Duodenal mucosa (tissue), 2 donors: ENCODE results near the gene ERLEC1.
"Not testable (repeated sequence)": the region's sequence is repeated elsewhere in the genome, so short reads cannot be mapped to it uniquely, and the experiment has no call there.

Experiments
- H3K27ac ChIP-seq: one replicate; pipeline ENCODE4 v1.7.0; 2013; ENCODE audit warnings: low read depth, low read length
- H3K27me3 ChIP-seq, 2 donors: one replicate each; pipeline ENCODE4 v1.7.0; 2013; ENCODE audit warnings: low read length in 2 of 2, control low read depth in 1 of 2; ENCODE audit not compliant: insufficient read depth in 2 of 2, control insufficient read depth in 1 of 2
- H3K36me3 ChIP-seq, 2 donors: one replicate each; pipeline ENCODE4 v1.7.0; 2013; ENCODE audit warnings: low read length in 2 of 2, control low read depth in 1 of 2; ENCODE audit not compliant: insufficient read depth in 2 of 2, control insufficient read depth in 1 of 2
- H3K4me1 ChIP-seq, 2 donors: one replicate each; pipeline ENCODE4 v1.7.0; 2013; ENCODE audit warnings: low read length in 2 of 2, control low read depth in 1 of 2; ENCODE audit not compliant: insufficient read depth in 2 of 2, control insufficient read depth in 1 of 2
- H3K4me3 ChIP-seq, 2 donors: one replicate each; pipeline ENCODE4 v1.7.0; 2013; ENCODE audit warnings: low read length in 2 of 2, low read depth in 1 of 2
- H3K9ac ChIP-seq, 2 donors: one replicate each; pipeline ENCODE4 v1.7.0; 2013; ENCODE audit warnings: low read length in 2 of 2, low read depth in 1 of 2
- H3K9me3 ChIP-seq, 2 donors: one replicate each; pipeline ENCODE4 v1.7.0; 2013; ENCODE audit warnings: low read length in 2 of 2, control low read depth in 1 of 2; ENCODE audit not compliant: control insufficient read depth in 1 of 2

Gene ERLEC1

DNA sequence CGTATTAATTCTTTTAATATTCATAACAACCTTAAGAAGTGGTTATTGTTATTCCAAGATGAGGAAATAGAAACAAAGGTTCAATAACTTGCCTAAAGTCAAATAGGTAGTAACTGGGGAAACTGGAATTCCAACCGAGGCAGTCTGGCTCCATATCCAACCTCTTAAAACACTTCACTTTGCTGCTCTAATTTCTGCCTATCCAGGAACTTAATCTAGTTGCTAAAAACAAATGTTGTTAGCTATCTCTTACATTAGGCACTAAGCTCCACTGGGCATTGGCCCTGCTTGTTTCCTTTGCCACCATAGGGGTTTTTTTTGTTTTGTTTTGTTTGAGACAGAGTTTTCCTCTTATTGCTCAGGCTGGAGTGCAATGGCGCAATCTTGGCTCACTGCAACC, 24.8 kb downstream of the ERLEC1 start:
- H3K9me3 ChIP-seq = no peaks in the 10 kb centered on the region
- H3K36me3 ChIP-seq = peaks cover 30 to 74% of the 10 kb centered on the region in 2 donors
- H3K27me3 ChIP-seq = no peaks in the 10 kb centered on the region
- no peaks in the 10 kb centered on the region for H3K4me1 ChIP-seq
- H3K4me3 ChIP-seq = no peak overlapping the region
- no peak overlapping the region for H3K27ac ChIP-seq
- H3K9ac ChIP-seq = no peak overlapping the region

DNA sequence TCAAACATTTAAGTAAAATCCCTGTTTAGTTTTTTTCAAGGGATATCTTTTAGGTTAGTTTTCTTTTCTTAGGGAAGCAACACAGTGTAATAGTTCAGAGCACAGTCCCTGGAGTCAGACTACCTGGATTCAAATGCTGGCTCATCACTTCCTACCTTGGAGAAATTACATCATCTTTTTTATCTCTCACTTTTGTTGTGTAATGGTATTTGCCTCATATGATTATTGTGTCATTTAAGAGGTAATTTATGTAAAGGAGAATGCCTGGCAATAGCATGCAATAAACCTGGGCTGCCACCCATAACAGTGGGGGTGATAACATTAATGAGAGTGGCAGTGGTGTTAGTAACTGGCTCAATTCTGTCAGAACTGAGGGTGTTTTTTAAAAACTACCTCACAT, 26.3 kb downstream of the ERLEC1 start:
- Histone ChIP-seq H3K9me3 (no peaks in the 10 kb centered on the region), H3K36me3 (peaks cover 28 to 64% of the 10 kb centered on the region in 2 donors), H3K27ac (no peak overlapping the region), H3K4me1 (no peaks in the 10 kb centered on the region), H3K4me3 (no peak overlapping the region), H3K9ac (no peak overlapping the region), H3K27me3 (no peaks in the 10 kb centered on the region)

DNA sequence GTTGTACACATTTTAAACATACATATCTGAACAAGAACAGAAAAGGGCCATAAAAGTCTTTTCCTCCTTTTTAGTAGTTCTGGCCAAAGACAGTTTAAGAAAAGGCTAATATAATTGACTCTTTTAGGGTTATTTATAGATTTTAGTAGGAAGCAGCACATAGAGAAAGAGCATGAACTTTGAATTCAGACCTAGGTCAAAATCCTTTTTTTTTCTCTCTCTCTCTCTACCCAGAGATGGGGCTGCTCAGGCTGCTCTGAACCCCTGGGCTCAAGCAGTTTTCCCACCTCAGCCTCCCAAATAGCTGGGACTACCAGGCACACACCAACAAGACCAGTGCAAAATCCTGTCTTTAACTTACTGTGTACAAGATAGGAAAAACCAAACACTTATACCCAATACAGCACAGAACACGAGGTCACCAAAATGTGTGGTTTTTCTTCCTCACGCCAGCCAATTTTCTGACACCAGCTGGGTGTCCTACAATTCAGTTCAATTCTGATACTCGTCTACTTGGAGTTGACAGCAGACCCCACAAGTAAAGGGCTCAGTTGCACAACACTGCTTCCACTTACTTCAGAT, 32.1 kb downstream of the ERLEC1 start:
- H3K27me3 ChIP-seq = no peaks in the 10 kb centered on the region
- peak overlapping the region in 1 of 2 donors; percentile 6 for H3K4me3 ChIP-seq
- peaks cover 13 to 19% of the 10 kb centered on the region in 2 donors for H3K4me1 ChIP-seq
- no peaks in the 10 kb centered on the region for H3K9me3 ChIP-seq
- no peak overlapping the region for H3K9ac ChIP-seq
- no peak overlapping the region for H3K27ac ChIP-seq
- peaks cover 0 to 24% of the 10 kb centered on the region in 2 donors for H3K36me3 ChIP-seq

DNA sequence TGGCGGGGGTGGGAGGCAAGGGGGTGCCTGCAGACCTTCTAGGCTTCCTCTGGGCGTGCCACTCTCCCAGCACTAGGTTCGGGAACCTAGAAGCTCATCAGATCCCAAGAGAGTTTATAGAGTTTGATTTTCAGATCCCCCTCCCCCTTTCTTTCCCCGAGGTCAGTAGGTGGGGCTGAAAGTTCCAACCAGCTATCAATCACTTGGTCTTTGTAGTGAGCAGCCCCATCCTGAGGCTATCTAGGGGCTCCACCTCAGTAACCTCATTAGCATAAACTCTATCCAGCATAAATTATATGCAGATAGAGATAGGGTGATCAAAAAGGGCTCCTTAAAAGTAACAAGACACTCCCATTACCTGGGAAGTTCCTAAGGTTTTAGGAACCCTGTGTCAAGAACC, 32.8 kb downstream of the ERLEC1 start:
- peak overlapping the region; percentile 23 to 29 for H3K4me3 ChIP-seq
- no peaks in the 10 kb centered on the region for H3K9me3 ChIP-seq
- no peaks in the 10 kb centered on the region for H3K27me3 ChIP-seq
- peaks cover 0 to 23% of the 10 kb centered on the region in 2 donors for H3K36me3 ChIP-seq
- no peak overlapping the region for H3K27ac ChIP-seq
- H3K4me1 ChIP-seq = peaks cover 13 to 19% of the 10 kb centered on the region in 2 donors
- H3K9ac ChIP-seq = no peak overlapping the region

DNA sequence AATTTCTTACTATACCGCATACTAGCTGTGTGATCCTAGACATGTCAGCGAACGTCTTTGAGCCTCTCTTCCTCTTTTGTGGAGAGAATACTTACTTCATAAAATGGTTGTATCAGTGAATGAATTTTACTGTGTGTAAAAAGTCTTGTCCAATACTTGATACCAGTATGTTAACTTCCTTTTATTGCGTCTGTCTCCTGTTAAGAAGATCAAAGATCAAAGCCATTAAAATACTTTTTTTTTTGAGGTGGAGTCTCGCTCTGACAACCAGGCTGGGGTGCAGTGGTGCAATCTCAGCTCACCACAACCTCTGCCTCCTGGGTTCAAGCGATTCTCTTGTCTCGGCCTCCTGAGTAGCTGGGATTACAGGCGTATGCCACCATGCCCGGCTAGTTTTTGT, 33.2 kb downstream of the ERLEC1 start:
- H3K36me3 ChIP-seq = peaks cover 0 to 23% of the 10 kb centered on the region in 2 donors
- no peak overlapping the region for H3K27ac ChIP-seq

DNA sequence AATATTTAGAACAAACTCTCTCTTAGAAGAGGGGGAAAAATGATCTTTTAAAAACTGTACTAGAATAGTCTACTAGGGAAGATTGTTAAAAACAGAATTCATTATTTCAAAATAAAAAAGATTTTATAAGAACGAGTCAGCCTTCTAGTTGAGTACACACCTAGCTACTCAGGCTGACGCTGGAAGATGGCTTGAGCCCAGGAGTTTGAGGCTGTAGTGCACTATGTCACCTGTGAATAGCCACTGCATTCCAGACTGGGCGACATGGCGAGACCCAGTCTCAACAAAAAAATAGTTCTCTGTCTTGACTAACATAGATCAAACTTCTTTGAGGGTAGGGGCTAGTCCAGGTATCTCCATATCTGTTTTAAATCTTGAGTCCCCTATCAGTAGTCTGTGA, 33.9 kb downstream of the ERLEC1 start:
- no peak overlapping the region for H3K4me3 ChIP-seq
- H3K27ac ChIP-seq = no peak overlapping the region
- no peaks in the 10 kb centered on the region for H3K27me3 ChIP-seq
- H3K36me3 ChIP-seq = peaks cover 0 to 21% of the 10 kb centered on the region in 2 donors
- H3K4me1 ChIP-seq = peaks cover 13 to 19% of the 10 kb centered on the region in 2 donors
- no peaks in the 10 kb centered on the region for H3K9me3 ChIP-seq
- no peak overlapping the region for H3K9ac ChIP-seq

More for the DNA sequence above, 33.2 kb downstream of the ERLEC1 start:
- no peaks in the 10 kb centered on the region for H3K27me3 ChIP-seq
- no peaks in the 10 kb centered on the region for H3K9me3 ChIP-seq
- no peak overlapping the region for H3K9ac ChIP-seq
- H3K4me1 ChIP-seq = peaks cover 13 to 19% of the 10 kb centered on the region in 2 donors
- H3K4me3 ChIP-seq = peak overlapping the region; percentile 23 to 29

DNA sequence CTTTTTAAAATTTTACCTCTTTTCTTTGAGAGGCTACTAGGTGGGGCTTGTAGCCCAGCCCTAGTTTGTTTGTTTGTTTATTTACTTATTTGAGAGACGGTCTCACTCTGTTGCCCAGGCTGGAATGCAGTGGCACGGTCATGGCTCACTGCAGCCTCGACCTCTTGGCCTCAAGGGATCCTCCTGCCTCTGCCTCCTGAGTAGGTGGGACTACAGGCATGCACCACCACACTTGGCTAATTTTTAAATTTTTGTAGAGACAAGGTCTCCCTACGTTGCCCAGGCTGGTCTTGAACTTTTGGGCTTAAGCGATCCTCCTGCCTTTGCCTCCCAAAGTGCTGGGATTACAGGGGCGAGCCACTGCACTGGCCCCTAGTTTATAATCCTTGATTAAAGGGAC, 35.0 kb downstream of the ERLEC1 start:
- peaks cover 0 to 18% of the 10 kb centered on the region in 2 donors for H3K36me3 ChIP-seq
- H3K27ac ChIP-seq = no peak overlapping the region
- H3K9ac ChIP-seq = no peak overlapping the region
- peaks cover 13 to 19% of the 10 kb centered on the region in 2 donors for H3K4me1 ChIP-seq
- H3K4me3 ChIP-seq = no peak overlapping the region
- H3K9me3 ChIP-seq = no peaks in the 10 kb centered on the region
- no peaks in the 10 kb centered on the region for H3K27me3 ChIP-seq

DNA sequence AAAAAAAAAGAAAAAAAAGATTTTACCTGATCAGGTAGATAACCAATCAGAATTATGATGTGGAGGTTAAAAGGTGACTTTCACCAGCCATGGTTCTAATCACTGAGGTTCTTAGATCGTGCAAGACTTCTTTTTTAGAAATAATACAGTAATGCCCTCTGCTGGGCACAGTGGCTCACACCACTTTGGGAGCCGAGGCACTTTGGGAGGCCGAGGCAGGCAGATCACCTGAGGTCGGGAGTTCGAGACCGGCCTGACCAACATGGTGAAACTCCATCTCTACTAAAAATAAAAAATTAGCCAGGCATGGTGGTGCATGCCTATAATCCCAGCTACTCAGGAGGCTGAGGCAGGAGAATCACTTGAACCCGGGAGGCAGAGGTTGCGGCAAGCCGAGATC, 36.8 kb downstream of the ERLEC1 start:
- H3K27me3 ChIP-seq, H3K36me3 ChIP-seq, H3K9me3 ChIP-seq, H3K27ac ChIP-seq, H3K4me3 ChIP-seq, H3K9ac ChIP-seq: not testable (repeated sequence)
- peaks cover 9 to 15% of the 10 kb centered on the region in 2 donors for H3K4me1 ChIP-seq

DNA sequence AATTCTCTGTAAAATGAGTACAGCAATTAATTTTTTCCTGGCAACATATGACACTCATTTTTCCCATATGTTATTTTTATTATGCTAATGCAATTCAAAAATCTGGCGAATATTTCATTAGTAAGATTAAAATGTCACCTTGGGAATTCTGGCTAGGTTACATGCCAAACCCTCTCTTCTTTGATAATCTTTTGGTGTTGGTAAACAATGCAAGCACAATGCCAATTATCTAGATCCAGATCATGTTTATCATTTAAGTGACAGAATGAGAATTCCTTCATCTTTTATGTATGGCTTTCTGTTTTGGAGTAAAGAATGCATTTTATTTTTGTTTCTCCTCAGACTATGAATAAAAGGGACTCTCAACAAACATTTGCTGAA, 39.2 kb downstream of the ERLEC1 start:
- no peaks in the 10 kb centered on the region for H3K9me3 ChIP-seq
- H3K9ac ChIP-seq = no peak overlapping the region
- no peaks in the 10 kb centered on the region for H3K36me3 ChIP-seq
- H3K4me3 ChIP-seq = no peak overlapping the region
- H3K4me1 ChIP-seq = no peaks in the 10 kb centered on the region
- no peak overlapping the region for H3K27ac ChIP-seq
- H3K27me3 ChIP-seq = no peaks in the 10 kb centered on the region

DNA sequence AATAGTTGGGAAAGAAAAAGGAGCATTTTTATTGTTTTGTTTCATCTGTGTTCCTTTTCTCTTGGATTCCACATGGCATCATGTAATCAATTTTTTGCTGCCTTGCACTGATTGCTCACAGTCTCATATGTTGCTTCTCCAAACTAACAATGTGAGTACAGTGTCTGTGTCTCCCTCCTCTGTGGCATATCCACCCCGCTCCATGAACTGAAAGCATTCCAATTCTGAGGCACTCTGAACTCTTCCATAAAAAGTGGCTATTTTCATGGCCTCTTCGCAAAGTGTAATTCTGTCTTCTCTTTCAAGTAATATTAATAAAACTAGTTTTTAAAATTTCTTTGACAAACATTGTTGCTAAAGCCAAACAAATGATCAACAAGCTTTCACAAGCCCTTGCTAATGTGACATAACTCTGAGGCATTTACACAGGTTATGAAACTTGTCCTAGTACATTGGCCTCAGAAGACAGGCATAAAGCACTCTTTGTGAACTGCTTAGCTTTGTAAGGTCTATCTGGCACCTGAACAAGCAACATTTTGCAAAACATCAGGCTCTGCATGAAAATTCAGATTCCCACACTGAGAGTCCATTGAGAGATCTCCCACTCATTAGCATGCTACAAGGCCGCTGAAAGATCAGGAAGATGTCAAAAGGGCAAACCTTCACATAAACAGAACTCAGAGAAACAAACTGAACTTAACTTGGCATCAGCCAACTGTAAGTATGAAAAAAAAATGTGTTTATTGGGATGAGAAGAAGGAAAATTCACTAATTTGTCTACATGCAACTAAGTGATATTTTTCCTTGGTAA, 39.9 kb downstream of the ERLEC1 start:
- no peaks in the 10 kb centered on the region for H3K36me3 ChIP-seq
- no peak overlapping the region for H3K4me3 ChIP-seq
- no peaks in the 10 kb centered on the region for H3K27me3 ChIP-seq
- no peaks in the 10 kb centered on the region for H3K9me3 ChIP-seq
- H3K4me1 ChIP-seq = no peaks in the 10 kb centered on the region
- H3K27ac ChIP-seq = no peak overlapping the region
- H3K9ac ChIP-seq = no peak overlapping the region
